GM13976 (cell line): ENCODE measurements around the gene RGS13.

Source experiments
- DNase-seq: peaks from one replicate; pipeline ENCODE4 v3.0.0; 2012; ENCODE audit warnings: low spot score
- CTCF ChIP-seq: IDR thresholded peaks from 2 replicates; pipeline ENCODE4 v1.5.1; 2012; ENCODE audit warnings: borderline replicate concordance, mild to moderate bottlenecking; ENCODE audit not compliant: insufficient read depth; ENCODE audit errors: extremely low read depth, missing control alignments, control extremely low read depth
- in situ Hi-C: fragments of 300-500 bp; cut with MboI; formaldehyde crosslinking; loops from one replicate; pipeline ENCODE4 v1.12.0; 2022; ENCODE audit warnings: low sequenced_read_pairs, mixed read lengths, inconsistent platforms; ENCODE audit not compliant: unreplicated experiment

The RGS13 gene

GRCh38 chr1:192639607-192640368 lies 3.8 kb downstream of the RGS13 start:
- DNase-seq = peak; percentile 3
- no peak for TF ChIP-seq CTCF
- in situ Hi-C loops = no loop called here

GRCh38 chr1:192652159-192652558 lies 16.2 kb downstream of the RGS13 start:
- DNase-seq = no peak
- no peak for TF ChIP-seq CTCF
- in situ Hi-C loops = no loop called here

- in situ Hi-C loops = no loop called here
- no peak for TF ChIP-seq CTCF
- no peak for DNase-seq
These were observed 18.2 kb downstream of the RGS13 start for GRCh38 chr1:192654120-192654519.

GRCh38 chr1:192654591-192655251 lies 18.8 kb downstream of the RGS13 start:
- in situ Hi-C loops = no loop called here
- no peak for TF ChIP-seq CTCF
- no peak for DNase-seq

GRCh38 chr1:192657760-192658159 lies 21.8 kb downstream of the RGS13 start:
- in situ Hi-C loops = no loop called here

GRCh38 chr1:192658255-192658654 lies 22.3 kb downstream of the RGS13 start:
- TF ChIP-seq CTCF = no peak
- DNase-seq = no peak
- in situ Hi-C loops = no loop called here

More at GRCh38 chr1:192657760-192658159, 21.8 kb downstream of the RGS13 start:
- no peak for TF ChIP-seq CTCF
- DNase-seq = no peak
